Endometrial microvascular endothelial cells (primary cell): ENCODE data around the gene VDAC2. TPM values are rescaled to one million over a fixed set of nuclear protein-coding genes. Genes with fewer than 3 reads are reported as not detected.
"Not testable (repeated sequence)": the region's sequence is repeated elsewhere in the genome, so short reads cannot be mapped to it uniquely, and the experiment has no call there.

Experiments
- in situ Hi-C: cut with HindIII; loops from 2 replicates; pipeline ENCODE4 v1.10.0; 2017; ENCODE audit warnings: low sequenced_read_pairs, low pct_unique_long_range_greater_than_20kb; ENCODE audit errors: inconsistent ontology term
- total RNA-seq: library from RNA; depleted of rRNA; stranded (reverse); fragments of >200 nt; gene quantifications from one replicate; pipeline ENCODE4 v1.2.3, GENCODE V29; 2015; ENCODE audit errors: inconsistent ontology term

VDAC2 gene
- total RNA-seq, 1 donor from 2014 or later: 193 TPM

DNA sequence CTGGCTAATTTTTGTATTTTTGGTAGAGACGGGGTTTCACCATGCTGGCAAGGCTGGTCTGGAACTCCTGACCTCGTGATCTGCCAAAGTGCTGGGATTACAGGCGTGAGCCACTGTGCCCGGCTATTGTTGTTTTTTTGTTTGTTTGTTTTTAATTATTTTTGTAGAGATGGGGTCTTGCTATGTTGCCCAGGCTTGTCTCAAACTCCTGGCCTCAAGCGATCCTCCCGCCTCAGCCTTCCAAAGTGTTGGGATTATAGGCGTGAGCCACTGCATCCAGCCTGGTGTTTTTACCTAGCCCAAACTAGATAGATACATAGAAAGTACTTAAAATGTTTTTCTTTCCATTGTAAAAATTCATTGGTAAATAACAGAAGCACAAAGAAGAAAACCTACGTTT, 10.9 kb downstream of the VDAC2 start:
- in situ Hi-C loops: not testable (repeated sequence)

DNA sequence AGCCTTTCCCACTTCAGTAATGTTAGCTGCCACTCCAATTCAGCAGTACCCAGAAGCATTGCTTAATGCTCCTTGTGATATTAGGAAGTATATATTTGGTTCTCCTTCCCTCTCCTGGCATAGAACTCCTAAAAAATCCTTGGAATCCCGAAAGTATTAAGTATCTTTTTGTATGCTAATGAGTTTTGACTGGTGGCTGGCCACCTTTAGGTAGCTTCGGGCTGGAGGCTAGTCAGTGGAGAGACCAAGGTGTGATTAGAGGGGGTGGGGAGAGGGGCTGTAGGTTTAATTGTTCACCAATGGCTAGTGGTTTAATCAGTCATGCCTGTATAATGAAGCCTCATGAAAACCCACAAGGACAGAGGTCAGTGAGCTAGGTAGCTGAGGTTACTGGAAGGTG, 12.9 kb downstream of the VDAC2 start:
- in situ Hi-C loops: no loop called here

DNA sequence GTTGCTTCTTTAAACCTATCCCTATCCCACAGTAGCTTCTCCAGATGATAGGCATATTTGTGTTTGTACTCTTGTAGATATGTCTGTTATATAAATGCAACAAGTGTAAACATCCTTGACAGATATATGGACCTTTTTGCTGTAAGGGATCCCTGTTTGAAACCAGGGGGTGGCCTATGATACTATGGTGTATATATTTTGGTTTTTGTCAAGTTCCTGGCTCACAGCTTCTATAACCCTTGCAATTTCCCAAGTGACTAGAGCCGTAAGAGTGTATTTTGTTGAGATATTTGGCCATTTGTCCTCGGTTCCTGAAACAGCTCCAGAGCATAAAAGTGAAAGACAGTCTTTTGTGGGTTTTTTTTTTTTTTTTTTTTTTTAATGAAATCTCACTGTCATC, 15.5 kb downstream of the VDAC2 start:
- in situ Hi-C loops: no loop called here

DNA sequence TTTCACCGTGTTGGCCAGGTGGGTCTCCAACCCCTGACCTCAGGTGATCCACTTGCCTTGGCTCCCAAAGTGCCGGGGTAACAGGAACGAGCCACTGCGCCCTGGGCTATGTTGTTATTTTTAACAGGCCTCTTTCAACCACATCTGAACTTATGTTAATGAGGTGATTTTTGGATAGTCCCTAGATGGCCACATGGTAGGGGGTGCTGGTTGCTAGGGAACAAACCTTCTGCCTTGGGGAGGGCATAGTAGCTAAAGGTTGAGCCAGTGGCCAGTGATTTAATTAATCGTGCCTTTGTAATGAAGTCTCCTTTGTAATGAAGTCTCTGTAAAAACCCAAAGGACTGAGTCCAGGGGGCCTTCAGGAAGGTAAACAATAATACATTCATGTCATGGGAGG, 16.1 kb downstream of the VDAC2 start:
- in situ Hi-C loops: no loop called here

DNA sequence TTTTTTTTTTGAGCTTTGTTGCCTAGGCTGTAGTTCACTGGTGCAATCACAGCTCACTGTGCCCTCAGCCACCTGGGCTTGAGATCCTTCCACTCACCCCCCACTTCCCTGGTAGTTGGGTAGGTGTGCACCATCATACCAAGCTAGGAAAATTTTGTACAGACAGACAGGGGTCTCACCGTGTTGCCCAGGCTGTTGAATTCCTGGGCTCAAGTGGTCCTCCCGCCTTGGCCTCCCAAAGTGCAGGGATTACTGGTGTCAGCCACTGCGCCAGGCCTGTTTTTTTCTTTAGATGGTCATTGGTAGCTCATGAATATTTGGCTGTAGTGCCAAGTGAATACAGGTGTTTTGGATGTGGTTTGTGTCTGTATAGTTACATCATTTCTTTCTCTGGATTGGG, 17.7 kb downstream of the VDAC2 start:
- in situ Hi-C loops: no loop called here

DNA sequence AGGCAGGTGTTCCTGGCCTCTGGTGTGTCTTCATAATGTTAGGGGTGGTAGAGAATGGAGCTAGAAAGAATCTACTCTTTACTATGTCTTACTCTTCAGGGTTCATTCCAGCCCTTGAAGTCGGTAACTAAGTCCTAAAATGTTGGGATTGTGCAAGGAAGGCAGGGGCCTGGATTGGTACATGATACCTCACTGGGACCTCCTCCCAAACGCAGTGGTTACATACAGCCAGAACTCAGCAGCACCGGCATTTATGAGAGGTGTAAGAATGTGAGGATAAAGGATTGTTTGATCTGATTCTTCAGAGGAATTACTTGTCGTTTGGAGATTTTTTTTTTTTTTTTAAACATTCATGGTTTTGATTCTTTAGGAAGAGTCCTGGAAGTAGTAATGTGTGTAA, 18.2 kb downstream of the VDAC2 start:
- in situ Hi-C loops: no loop called here

DNA sequence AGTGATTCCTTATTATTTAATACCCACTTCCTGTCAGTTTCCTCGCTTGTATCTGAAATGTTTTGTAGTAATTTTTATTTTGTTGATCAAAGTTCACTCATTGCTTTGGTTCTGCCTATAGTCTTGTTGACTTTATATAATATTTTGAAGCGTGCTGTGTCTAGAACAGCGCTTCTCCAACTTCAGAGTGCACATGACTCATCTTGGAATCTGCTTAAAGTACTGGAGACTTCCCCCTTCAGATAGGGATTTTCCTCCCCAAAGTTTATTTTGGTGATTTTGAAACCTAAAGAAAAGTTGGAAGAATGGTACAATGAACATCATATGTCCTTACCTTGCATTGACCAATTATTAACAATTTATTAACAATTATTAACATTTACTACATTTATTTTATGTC, 19.4 kb downstream of the VDAC2 start:
- in situ Hi-C loops: no loop called here

DNA sequence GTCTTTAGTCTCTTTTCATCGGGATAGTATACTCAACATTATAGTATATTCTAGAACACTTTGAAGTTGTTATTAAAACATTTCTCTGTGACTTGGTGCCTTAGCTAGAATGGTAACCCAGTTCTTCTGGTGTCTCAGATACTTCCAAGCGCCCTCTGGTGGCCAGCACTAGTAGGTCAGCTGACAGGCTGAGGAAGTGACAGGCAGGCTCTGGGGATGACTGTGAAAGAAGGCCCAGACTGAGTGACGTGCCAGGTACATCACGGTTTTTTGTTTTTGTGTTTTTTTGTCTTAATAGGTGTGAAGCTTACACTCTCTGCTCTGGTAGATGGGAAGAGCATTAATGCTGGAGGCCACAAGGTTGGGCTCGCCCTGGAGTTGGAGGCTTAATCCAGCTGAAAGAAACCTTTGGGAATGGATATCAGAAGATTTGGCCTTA, 20.0 kb downstream of the VDAC2 start:
- in situ Hi-C loops: no loop called here

DNA sequence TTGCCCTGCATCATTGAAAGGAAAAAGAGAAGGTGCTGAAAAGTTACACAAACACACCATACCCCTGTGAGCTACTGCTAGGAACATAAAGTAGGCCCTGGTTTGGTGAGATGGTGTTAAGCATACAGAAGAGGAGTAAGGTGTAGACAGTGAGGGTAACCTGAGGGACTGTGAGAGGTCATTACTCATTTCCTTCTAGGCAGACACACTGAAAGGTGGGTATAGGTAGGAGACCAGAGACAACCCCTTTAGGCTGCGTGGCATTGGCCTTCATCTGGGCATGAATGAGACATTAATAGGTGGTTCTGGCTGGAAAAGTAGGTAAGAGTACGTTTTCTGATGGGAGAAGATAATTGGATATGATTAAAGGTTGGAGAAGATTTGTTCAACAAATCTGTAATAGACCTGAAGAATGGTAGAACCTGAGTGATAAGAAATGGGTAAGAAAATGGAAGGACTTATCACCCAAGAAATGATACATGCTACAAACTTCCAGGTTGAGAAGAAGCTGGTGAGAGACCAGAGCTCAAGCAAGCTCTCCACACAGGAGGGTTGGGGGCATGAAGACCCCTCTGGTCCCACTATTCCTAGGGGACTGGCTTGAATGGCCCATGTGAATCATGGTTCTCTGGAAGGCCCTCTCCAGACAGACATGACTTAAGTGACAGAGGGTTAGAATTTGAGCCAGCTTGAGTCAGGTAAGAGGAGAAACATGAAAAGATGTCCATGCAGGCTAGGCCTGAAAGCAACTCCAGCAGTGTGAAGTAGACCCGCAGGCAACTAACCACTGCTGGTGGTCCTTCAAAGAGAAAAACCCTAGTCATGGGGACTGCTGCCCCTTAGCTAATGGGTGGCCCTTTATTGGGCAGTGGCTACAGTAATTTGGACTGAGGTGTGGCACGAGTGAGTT, 21.3 kb downstream of the VDAC2 start:
- in situ Hi-C loops: no loop called here

DNA sequence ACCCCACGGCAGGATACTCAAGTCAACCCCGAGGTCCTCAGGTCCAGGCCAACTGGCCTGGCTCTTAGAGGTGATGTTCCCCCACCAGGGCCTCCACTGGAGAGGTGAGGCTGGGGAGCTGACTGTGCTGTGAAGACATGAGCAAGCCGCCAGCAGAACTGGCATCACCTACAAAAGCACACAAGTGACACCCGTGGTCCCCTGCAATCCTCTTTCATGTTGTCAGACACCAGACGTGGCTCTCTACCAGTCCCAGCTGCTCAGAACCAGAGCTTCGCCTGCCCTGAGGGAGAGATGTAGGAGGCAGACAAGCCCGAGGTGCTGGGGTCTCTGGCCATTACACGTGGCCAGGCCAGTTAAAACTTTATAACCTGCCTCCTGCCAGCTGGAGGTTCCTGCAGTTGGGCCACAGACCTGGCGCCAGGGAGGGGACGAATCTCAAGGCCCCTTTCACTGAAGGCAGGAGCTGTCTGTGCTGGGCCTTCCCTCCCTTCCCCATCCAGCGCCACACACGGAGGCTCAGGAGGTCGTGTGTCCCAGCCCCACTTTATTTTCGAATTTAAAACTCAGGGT, 22.9 kb downstream of the VDAC2 start:
- in situ Hi-C loops: no loop called here

DNA sequence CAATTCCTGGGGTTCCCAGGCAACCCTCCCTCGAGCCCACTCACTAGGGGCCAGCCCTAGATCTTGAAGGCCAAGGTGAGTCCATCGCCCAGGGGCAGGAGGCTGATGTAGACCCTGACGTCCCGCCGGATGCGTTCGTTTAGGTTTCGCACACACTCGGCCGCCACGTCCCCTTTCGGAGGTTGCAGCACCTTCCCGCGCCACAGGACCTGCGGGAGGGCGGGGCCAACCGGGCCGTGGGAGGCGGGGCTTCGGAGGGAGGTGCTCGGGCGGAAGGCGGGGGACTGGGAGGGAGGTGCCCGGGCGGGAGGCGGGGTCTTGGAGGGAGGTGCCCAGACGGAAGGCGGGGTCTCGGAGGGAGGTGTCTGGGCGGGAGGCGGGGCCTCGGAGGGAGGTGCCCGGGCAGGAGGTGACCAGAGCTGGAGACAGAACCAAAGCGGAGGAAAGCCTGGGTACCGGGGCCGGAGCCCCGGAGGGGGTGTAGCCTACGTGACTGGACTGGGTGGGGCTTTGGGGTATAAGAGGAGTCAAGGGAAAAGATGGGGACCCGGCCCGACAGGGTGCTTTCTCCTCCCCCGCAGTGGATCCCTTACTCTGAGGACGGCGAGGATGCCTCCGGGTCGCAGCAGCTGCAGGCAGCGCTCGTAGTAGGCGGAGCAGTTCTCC, 23.6 kb downstream of the VDAC2 start:
- in situ Hi-C loops: no loop called here

DNA sequence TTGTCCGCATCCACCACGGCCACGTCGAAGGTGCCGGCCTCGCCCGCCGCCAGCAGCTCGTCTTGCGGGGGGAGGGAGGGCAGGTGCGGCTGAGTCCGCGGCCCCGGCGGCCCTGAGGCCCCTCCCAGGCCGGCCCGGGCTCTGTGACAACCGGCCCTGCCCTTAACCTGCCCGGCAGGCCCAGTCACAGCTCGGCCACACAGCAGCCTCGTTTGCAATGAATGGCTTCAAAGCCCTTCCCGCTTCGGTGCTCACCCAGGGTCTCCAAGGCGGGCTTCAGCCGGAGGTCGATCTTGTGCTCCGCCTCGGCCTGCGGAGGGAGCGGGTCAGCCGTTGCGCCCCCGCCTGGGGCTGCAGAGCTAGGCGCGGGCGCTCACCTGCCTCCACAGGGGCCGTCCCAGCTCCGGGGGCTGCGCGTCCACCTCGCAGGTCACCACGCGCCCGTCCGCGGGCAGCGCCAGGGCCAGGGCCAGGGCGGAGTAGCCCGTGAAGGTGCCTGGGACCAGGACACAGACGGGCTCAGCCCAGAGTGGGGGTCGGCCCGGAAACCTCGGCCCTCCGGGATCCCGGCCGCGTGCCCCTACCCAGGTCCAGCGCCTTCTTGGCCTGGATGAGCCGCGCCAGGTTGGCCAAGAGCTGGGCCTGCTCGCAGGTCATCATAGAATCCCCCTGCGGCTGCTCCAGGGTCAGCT, 24.2 kb downstream of the VDAC2 start:
- in situ Hi-C loops: no loop called here

DNA sequence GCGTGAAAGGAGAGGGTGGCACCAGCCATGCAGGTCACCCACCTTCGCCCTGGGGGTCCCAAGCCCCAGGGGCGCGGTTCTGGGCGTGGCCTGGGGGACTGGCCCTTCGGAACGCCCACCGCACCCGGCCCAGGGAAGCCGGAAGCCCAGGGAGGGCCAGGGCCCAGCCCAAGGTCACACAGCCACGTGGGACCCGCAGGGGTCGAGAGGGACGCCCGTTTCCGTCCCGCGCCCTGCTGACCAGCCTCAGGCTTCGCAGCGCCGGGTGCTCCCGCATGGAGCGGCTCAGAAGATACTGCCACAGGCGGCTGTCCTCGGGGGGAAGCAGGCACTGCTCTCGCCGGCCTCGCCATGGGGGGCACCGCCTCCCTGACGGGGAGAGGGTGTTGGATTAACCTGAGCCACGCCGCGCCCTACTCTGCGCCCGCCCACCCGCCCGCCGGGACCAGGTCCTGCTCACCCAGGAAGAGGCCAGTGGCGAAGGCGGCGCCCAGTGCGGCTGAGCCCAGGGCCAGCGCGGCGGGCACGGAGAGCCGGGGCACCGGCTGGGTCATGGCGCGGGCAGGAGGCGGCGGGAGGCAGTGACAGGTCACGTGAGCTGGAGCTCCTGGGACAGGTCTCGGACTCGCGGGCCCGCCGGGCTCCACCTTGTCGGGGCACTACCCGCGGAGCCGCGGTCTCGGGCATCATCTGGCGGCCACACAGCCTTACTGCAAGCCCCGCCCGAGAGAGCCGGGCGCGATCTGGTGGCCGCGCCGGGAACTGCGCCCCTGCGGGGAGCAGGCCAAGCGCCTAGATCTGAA, 25.0 kb downstream of the VDAC2 start, which contains the start of gene COMTD1:
COMTD1 (minus strand) TSS at position 583 of the 803 bp plus-strand sequence; CDS start at position 554, 29 bp downstream.
- in situ Hi-C loops: no loop called here

DNA sequence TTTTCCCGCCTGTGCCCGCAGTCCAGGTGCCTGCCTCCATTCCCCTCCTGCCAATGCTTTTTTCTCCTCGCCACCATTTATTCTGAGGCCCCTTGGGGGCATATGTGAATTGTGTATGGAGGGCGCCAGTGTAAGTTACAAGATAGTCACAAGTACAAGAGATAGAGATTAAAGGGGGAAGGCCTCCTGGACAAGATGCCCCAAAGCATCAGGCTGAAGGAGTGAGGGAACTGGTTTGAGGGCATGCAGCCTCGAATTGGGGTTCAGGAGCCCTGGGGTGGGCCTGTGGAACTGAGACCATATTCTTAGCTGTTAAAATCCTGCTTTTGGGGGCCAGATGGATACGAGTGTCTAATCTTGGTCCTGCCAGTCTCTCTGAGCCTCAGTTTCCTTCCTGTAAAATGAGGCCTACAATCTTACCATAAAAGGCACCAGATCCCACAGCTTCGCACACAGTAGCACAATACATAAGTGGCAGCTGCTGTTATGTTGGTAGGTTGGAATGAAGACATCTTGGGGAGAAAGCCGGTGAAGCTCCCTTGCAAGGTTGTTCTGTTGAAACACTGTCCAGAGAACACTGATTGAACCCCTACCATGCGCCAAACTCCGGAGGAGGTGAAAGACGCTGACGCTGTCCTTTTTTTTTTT, 25.7 kb downstream of the VDAC2 start:
- in situ Hi-C loops: no loop called here

DNA sequence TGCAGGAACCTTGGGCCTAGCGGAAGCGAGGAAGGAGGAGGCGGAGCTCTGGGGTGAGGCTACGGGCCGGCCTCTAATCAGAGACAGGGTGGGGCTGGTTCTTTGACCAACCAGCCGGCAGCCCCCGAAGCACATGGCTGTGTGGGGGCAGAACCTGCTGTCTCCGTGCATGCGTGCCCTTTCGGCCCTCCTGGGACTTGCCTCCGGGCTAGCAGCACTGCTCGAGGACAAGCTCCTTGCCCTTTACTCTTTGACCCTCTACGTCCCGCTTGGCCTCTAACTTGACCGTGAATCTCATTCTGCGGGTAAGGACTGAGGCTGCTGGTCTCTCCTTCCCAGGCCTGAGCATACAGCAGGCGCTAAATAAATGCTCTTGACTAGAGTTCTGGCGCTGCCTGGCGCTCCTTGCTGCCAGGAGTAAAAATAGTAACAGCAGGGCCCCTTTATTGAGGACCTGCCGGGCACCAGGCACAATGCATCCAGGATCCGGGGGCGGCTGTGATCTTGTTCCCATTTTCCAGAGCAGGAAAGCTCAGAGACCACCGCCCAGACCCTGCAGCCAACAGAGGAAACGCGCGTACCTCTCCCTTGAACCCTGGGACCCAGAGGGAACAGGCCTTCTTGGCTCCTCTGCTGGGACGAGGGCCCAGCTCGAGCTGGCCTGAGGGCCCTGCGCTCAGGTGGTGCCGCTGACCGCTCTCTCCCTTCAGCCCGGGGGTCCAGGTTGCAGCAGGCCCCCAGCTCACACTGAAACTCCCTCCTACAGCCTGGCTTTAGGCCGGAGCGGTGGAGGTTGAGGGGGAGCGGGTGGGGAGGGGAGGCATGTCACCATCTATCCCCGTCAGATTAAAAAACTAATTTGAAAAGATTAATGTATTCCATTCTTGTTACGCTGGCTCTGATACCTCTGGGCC, 27.8 kb downstream of the VDAC2 start:
- in situ Hi-C loops: no loop called here

DNA sequence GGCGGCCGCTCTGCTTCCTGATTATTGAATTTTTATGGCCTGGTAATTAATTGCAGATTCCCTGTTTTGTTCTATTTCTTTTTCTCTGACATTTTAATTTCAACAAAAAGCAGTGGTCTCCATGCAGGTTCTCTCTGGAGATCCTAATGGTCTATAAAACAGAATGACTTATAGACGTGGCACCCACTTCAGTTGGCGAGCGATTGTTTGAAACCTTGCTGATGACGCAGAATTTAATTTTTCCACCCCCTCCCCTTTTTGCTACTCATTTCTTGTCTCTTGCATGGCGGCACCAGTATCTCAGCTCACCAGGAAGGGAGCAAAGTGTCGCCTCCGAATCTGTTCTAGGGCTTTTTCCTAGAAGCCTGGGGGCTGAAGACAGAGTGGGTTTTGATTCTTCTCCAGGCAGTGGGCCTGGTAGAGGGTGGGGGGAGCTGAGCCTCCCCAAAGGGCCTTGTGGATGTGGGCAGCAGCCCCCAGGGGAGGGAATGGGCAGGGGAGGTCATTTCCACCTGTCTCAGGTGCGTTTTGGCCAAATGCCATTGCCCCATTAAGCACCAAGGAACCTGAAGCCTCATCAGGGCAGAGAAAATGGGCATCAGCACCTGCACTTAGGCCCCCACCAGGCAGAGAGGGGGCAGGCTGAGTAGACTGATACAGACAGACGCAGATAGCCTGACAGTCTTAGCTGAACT, 28.6 kb downstream of the VDAC2 start:
- in situ Hi-C loops: no loop called here
